GM18951 (cell line): ENCODE data around the gene MCM8.

Experiments
- POLR2A ChIP-seq: IDR thresholded peaks from 4 replicates; pipeline ENCODE4 v1.6.1; 2011; ENCODE audit warnings: mild to moderate bottlenecking; ENCODE audit not compliant: insufficient read length, insufficient read depth; ENCODE audit errors: extremely low read depth
- in situ Hi-C: fragments of 300-500 bp; cut with MboI; formaldehyde crosslinking; loops from one replicate; pipeline ENCODE4 v1.12.0; 2022; ENCODE audit warnings: low sequenced_read_pairs, mixed read lengths, inconsistent platforms; ENCODE audit not compliant: unreplicated experiment

The MCM8 gene

GRCh38 chr20:5950271-5951031 is at the start of gene MCM8, which contains the start of gene TRMT6:
Gene MCM8 (plus strand): TSS chr20:5950652. CDS start chr20:5952016, 1,364 bp downstream.
Gene TRMT6 (minus strand): TSS chr20:5950533. CDS start chr20:5950405, 128 bp downstream.
- in situ Hi-C loops = no loop called here
- peak; percentile 76 for TF ChIP-seq POLR2A

GRCh38 chr20:5900908-5901307 is 49.5 kb upstream of the MCM8 start:
- no peak for TF ChIP-seq POLR2A
- in situ Hi-C loops = no loop called here

DNA sequence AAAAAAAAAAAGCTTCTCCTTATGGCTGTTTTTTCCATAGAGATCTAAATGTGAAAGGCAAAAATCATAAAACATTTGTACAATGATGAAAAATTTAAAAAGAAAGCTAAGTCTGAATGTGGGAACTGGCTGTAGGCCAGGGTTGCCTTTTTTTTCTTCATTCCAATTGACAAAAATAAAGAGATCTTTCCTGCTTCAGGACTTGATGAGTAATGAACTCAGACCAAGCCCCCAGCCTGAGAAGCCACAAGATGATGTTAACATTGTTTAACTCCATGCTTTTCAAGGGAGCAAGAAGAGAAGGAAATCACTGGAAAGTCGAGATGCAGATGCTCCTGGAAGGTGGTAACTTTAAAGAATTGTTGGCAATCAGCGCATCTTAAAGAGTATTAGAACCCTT is 41.5 kb upstream of the MCM8 start:
- in situ Hi-C loops = no loop called here
- TF ChIP-seq POLR2A = no peak

- in situ Hi-C loops = no loop called here
- TF ChIP-seq POLR2A = no peak
Observed at GRCh38 chr20:5910186-5910585, 40.3 kb upstream of the MCM8 start.

DNA sequence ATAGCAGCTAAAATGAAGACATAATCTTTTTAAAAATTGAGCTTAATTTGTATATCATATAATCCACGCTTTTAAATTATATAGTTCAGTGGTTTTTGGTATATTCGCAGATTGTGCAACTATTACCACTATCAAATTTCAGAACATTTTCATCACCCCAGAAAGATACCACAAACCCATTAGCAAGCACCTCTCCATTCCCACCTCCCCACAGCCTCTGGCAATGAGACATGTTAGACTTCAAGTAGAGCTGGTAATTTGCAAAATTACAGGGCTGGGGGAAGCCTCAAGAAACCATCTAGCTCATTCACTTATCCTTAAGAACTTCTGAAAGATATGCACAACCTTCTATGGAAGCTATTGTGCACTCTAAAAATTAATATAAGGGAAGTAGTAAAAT is 37.3 kb upstream of the MCM8 start:
- in situ Hi-C loops = no loop called here
- TF ChIP-seq POLR2A = no peak

DNA sequence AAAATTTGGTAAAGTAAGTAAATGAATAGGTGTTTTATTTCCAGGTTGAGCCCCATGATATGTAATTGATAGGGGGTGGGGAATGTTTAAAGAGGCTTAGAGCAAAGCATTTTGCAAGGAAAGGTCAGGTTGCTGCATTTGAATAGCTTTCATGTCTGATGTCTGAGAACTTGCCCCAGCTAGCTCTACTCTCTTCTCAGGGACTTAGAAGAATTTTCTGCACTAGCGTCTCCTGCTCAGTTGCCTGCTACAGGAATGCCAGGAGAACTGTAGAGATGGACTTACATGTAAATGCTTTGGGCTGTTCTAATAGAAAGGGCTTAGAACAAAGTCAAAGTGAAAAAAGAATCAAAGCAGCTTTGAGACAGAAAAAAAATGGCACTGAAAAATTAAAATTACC is 35.6 kb upstream of the MCM8 start:
- no peak for TF ChIP-seq POLR2A
- in situ Hi-C loops = no loop called here

DNA sequence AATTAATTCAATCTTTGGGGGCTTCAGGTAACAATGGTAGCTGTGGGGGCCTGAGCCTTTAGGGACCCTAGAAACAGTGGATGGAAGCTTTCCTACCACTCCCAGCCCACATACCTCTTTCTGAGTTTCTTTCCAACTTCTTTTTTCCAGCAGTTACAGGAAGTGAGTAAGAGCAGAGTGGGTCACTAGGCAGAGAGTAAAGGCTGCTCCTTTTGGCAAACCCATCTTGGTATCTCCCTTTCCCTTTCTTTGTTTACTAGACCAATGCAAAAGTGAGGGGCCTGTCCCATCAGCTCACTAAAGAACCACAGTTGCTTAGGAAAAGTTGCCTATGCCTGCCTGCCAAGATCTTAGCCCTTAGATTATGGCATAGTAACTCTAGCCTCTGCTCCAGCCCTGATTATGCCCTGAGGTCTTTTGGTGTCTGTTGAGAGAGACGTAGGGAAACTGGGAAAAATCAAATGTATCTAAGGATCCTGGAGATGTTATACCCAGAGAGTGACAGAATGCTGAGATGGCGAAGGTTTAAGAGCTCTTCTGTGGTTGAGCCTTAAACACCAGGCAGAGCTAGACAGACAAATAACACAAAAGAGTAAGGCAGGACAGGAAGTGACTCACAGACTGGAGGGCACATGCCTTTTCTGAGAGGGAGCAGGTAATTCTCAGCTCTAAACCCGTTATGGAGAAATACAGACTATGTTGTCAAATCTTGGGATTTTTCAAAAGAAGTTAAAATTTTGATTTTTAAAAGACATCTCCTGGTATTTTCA is 31.4 kb upstream of the MCM8 start:
- in situ Hi-C loops = no loop called here
- no peak for TF ChIP-seq POLR2A

- in situ Hi-C loops = no loop called here
- TF ChIP-seq POLR2A = no peak
Observed at GRCh38 chr20:5919626-5920544, 30.6 kb upstream of the MCM8 start.

GRCh38 chr20:5920581-5920980 is 29.9 kb upstream of the MCM8 start:
- TF ChIP-seq POLR2A = no peak
- in situ Hi-C loops = no loop called here

DNA sequence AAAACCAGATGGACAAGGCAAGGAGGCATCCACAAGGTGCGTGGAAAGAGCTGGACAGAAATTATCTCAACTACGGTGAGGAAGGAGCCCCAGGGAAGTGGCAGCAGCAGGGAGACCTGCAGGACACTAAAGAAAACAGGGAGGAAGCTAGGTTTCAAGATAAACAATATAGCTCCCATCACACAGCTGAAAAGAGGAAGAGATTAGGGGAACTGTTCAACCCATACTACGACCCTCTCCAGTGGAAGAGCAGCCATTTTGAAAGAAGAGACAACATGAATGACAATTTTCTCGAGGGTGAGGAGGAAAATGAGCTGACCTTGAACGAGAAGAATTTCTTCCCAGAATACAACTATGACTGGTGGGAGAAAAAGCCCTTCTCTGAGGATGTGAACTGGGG is 27.0 kb upstream of the MCM8 start:
- TF ChIP-seq POLR2A = no peak
- in situ Hi-C loops = no loop called here

GRCh38 chr20:5925551-5925950 is 24.9 kb upstream of the MCM8 start:
- in situ Hi-C loops = no loop called here
- TF ChIP-seq POLR2A = no peak

GRCh38 chr20:5927749-5928462 is 22.5 kb upstream of the MCM8 start:
- no peak for TF ChIP-seq POLR2A
- in situ Hi-C loops = no loop called here
